Endothelial cell of umbilical vein (primary cell): Measurements from ENCODE around the gene RGS4.
"Not testable (repeated sequence)": the region's sequence is repeated elsewhere in the genome, so short reads cannot be mapped to it uniquely, and the experiment has no call there.

Experiments
- EZH2 ChIP-seq: IDR thresholded peaks from 2 replicates; pipeline ENCODE4 v1.6.1; 2012; ENCODE audit warnings: borderline replicate concordance, low read depth, mild to moderate bottlenecking, moderate library complexity, low read length, inconsistent platforms; ENCODE audit not compliant: severe bottlenecking
- JUN ChIP-seq: IDR thresholded peaks from 2 replicates; pipeline ENCODE4 v1.6.1; 2011; ENCODE audit warnings: borderline replicate concordance, low read depth; ENCODE audit not compliant: insufficient read length, insufficient read depth
- POLR2AphosphoS5 ChIP-seq: IDR thresholded peaks from 2 replicates; pipeline ENCODE4 v1.6.1; 2012; ENCODE audit warnings: low read depth, mild to moderate bottlenecking, control low read depth, low read length, moderate library complexity; ENCODE audit not compliant: insufficient read depth
- TF ChIP-seq, protein P1 (sequence below), 2 donors: IDR thresholded peaks; 1 replicate in 1 of 2; 2 replicates in 1 of 2; pipeline ENCODE4 v1.5.1; 2011; ENCODE audit warnings: low read length in 2 of 2, mild to moderate bottlenecking in 2 of 2, moderate library complexity in 2 of 2, control low read depth in 1 of 2, inconsistent platforms in 1 of 2, low read depth in 1 of 2; ENCODE audit not compliant: insufficient read depth in 1 of 2; ENCODE audit errors: extremely low read depth in 1 of 2
- TF ChIP-seq, protein P2 (sequence below): IDR thresholded peaks from 2 replicates; pipeline ENCODE4 v1.6.1; 2011; ENCODE audit not compliant: insufficient read depth, insufficient read length

- TF ChIP-seq, protein P1, sequence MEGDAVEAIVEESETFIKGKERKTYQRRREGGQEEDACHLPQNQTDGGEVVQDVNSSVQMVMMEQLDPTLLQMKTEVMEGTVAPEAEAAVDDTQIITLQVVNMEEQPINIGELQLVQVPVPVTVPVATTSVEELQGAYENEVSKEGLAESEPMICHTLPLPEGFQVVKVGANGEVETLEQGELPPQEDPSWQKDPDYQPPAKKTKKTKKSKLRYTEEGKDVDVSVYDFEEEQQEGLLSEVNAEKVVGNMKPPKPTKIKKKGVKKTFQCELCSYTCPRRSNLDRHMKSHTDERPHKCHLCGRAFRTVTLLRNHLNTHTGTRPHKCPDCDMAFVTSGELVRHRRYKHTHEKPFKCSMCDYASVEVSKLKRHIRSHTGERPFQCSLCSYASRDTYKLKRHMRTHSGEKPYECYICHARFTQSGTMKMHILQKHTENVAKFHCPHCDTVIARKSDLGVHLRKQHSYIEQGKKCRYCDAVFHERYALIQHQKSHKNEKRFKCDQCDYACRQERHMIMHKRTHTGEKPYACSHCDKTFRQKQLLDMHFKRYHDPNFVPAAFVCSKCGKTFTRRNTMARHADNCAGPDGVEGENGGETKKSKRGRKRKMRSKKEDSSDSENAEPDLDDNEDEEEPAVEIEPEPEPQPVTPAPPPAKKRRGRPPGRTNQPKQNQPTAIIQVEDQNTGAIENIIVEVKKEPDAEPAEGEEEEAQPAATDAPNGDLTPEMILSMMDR (IDR thresholded peaks at IDR 0.05; ENCODE audit: extremely low read depth in 1 of 2, insufficient read depth in 1 of 2, low read depth in 1 of 2, low read length in 2 of 2), result not testable (repeated sequence)
- not testable (repeated sequence) for TF ChIP-seq EZH2, JUN, POLR2AphosphoS5
- TF ChIP-seq, protein P2, sequence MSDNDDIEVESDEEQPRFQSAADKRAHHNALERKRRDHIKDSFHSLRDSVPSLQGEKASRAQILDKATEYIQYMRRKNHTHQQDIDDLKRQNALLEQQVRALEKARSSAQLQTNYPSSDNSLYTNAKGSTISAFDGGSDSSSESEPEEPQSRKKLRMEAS, result not testable (repeated sequence)
Observed at GRCh38 chr1:163089117-163089516, 20.0 kb downstream of the RGS4 start.
